CD4-positive, alpha-beta T cell treated with Interleukin-17A for 4 hours (primary cell): ENCODE results near the gene SLC2A5.
A peak's percentile ranks its signal among the peaks of the same experiment; 100 is the strongest.
"Not testable (repeated sequence)": the region's sequence is repeated elsewhere in the genome, so short reads cannot be mapped to it uniquely, and the experiment has no call there.

Source experiments
- DNase-seq: peaks from one replicate; pipeline ENCODE4 v3.0.0-alpha.2; 2020; ENCODE audit warnings: mixed read lengths

SLC2A5 gene

DNA sequence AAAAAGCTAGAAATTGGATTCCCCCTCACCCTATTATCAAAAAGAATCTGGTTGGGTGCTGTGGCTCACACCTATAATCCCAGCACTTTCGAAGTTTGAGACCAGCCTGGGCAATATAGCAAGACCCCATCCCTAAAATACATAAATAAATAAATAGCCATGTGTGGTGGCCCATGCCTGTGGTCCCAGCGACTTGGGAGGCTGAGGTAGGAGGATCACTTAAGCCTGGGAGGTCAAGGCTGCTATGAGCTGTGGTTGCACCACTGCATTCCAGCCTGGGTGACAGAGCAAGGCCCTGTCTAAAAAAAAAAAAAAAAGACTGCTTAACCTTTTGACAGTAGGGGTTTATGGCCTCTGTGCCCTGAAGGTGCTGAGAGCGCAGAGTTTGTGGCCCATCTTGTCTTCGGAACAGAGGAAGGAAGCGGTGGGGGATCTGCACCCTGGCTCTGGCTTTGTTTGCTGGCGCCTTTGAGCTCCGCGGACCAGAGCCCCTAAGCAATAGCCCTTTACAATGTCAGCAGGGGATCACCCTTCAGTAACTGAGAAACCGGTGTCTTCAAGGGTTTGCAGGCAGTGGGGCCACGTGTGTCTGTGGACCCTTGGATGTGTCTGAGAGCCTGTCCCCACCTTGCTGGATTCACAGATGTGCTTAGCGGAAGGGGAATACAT, 65.3 kb downstream of the SLC2A5 start:
- DNase-seq: peak; percentile 21

DNA sequence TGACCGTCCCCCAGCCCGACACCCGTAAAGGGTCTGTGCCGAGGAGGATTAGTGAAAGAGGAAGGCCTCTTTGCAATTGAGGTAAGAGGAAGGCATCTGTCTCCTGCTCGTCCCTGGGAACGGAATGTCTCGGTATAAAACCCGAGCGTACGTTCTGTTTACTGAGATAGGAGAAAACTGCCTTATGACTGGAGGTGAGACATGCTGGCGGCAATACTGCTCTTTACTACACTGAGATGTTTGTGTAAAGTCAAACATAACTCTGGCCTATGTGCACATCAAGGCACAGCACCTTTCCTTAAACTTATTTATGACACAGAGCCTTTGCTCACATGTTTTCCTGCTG, 67.2 kb downstream of the SLC2A5 start:
- not testable (repeated sequence) for DNase-seq

DNA sequence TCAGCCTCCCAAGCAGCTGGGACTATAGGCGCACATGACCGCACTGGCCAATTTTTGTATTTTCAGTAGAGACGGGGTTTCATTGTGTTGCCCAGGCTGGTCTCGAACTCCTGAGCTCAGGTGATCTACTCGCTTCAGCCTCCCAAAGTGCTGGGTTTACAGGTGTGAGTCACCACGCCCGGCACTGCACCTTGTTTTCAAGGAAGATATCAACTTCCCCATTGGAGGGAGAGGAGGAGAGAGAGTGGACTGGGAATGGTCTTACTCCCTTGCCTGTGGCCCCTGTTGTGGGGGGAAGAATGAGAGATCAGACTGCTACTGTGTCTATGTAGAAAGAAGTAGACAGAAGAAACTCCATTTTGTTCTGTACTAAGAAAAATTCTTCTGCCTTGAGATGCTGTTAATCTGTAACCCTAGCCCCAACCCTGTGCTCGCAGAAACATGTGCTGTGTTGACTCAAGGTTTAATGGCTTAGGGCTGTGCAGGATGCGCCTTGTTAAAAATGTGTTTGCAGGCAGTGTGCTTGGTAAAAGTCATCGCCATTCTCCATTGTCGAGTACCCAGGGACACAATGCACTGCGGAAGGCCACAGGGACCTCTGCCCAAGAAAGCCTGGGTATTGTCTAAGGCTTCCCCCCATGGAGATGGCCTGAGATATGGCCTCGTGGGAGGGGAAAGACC, 67.8 kb downstream of the SLC2A5 start:
- not testable (repeated sequence) for DNase-seq

DNA sequence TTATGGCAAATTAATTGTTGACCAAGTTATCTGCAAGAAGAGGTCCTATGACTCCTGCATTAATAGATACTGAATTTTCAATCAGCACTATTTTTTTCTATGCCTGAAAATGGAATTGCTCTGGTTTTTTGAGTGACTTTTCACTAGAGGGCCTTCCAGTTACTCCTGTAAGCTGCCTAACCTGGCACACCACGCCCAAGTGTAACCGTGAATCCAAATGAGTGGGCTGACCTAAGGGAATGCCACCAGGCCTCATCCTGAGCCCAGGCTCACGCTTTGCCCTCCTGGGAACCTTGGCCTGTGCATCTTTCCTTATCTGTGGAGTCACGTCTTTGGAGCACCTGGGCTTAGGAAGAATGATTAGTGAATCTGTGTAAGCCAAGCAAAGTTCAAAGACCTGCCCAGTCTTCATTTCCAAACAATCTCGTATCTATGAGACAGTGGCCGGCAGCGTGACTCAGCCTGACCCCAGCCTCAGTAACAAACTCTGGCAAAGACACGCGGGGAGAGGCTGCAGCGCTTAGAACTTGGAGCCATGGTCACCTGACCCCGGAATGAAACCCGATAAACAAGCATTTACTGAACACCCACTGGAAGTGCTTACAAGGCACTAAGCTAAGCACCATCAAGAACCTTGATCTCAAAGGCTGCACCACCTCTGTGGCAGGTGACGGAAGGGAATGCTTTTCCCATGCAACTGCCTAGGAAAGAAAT, 75.3 kb downstream of the SLC2A5 start:
- DNase-seq: not testable (repeated sequence)

DNA sequence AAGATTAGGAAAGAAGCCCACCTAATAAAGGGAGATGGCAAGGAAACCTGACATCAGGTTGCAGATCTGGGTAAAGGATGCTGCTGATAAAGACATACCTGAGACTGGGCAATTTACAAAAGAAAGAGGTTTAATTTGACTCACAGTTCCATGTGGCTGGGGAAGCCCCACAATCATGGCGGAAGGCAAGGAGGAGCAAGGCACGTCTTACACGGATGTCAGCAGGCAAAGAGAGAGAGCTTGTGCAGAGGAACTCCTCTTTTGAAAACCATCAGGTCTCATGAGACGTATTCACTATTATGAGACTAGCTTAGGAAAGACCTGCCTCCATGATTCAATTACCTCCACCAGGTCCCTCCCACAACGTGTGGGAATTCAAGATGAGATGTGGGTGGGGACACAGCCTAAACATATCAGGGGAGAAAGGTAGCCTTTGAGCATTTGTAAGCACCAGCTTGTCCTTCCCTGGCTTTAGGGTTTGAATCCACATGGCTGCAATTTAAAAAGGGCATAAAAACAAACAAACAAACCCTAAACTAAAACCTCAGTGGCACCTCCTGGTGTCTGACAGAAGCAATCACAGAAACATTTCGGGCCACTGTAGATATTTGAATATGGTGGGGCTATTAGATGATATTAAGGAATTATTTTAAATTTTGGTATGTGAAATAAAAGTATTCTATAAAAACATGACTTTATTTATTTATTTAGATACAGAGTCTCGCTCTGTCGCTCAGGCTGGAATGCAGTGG, 76.3 kb downstream of the SLC2A5 start:
- DNase-seq: no peak

DNA sequence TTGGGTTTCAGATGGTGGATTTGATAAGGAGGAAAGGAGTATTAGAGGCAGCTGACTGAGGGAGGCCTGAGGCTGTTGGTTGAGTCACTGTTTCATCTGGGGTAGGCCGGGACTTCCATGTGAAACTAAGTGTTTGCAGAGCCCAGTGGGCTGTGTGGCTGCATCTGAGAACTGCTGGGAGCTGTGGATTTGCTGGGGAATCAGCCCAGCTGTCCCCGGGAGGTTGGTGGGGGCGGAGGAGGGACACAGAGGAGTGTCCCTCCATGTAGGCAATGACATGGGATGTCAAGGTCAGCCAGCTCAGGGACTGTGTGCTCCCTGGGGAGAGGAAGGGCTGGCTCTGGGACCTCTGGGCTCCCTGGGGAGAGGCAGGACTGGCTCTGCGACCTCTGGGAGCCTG, 79.6 kb downstream of the SLC2A5 start:
- no peak for DNase-seq

DNA sequence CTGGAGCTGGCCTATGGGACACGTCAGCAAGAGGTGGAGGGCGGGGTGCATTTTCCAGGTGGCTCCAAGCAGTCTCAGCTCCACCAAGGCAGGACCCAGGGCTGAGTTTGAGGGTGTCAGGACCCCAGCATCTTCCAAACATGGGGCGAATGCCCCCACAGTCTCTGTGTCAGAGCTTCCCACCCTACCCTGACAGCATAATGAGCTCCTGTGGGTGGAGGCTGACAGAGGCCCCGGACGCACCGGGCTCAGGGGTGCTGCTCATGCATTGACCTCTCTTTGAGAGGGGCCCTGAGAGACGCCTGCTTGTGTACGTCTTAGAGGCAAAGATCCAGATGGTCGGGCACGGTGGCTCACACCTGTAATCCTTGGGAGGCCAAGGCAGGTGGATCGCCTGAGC, 80.4 kb downstream of the SLC2A5 start:
- DNase-seq: no peak

DNA sequence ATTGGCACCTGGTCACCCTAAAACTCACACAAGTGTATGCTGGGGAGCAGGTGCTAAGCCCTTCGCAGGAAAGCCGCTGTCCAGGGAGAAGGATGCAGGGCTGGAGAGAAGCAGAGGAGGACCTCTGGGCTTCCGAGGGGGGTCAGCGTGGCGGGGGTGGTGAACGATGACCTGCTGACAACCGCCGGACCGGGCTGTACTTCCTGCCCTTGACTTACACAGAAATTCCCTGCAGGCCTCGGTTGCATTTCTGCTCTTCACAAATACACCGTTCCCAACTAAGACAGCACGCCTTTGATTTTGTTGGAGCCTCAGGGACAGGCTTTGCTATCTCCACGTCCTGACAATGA, 80.8 kb downstream of the SLC2A5 start:
- DNase-seq: no peak

DNA sequence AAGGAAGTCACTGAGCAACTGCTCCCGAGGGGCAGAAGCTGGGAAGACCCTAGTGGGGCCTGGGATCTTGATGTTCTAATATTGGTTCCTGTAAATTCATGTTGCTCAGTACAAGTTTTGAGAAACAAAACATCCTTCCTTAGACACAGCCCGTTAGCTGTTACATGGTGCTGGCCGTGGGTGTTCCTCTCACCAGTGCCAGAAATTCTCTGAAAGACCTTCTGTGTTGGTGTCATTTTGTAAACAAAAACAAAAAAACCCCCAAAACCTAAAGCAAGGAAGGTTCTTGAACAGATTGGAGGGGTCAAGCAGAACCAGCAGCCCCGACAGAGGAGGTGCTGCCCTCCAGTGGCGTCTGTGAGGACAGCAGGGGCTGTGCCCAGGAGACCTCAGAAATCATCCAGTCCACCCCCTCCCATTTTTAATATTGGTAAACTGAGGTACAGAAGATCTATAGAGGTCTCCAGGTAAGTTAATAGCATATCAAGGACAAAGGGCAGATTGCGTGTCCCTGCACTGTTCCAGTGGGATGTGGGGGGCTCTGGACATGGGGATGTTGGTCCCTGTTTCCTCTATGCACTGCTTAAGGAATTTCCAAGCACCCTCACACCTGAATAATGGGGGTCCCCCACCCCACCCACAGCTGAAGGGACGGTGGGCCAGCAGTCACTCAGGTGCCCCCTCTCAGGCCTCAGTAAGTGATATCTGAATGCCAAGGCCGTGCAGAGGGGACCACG, 81.4 kb downstream of the SLC2A5 start:
- DNase-seq: peak; percentile 74

DNA sequence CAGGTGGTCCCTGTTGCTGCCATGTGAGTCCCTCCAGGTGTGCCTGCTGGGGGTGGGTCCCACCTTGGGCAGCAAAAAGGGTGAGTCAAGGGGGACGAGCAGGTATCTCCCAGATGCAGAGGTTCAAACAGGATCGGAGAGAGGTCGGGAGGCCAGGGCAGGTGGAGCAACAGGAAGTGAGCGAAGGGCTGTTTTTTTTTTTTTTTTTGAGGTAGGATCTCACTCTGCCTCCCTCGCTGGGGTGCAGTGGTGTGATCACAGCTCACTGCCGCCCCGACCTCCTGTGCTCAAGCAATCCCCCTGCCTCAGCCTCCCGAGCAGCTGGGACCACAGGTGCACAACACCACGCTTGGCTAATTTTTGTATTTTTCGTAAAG, 82.6 kb downstream of the SLC2A5 start:
- peak; percentile 54 for DNase-seq

DNA sequence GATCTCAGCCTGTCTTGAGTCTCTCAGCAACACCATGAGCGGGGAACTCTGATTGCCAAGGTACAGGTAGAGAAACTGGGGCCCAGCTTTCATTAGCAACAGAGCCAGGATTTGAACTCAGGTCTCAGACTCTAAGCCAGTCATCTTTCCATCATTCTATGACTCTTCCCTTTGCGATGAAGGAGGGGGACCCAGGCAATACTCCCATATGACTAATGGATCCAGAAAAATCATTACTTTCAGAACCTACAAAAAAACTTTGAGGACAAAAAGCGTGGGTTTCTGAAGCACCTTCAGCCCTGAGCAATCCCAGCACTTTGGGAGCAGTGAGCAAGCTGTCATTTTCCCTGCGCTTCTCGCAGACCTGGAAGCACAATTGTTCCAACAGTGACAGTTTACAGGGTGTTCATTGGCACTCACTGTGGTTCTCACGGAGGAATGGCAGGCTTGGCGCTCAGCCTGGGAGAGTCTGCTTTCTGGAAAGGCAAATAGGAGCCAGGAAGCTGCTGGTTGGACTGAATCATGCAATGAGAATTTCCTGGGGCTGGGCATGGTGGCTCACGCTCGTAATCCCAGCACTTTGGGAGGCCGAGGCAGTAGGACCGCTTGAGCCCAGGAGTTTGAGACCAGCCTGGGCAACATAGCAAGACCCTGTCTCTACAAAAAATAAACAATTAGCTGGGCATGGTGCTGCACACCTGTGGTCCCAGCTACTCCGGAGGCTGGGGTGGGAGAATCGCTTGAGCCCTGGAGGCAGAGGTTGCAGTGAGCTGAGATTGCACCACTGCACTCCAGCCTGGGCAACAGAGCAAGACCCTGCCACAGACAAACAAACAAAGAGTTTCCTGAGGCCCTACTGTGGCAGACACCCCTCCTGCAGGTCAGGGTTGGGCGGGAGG, 83.3 kb downstream of the SLC2A5 start:
- no peak for DNase-seq
